HG02884 (cell line): Measurements from ENCODE around the gene MCMBP.

ENCODE experiments used
- ATAC-seq: cut with Tn5 transposase; IDR thresholded peaks from one replicate; pipeline ENCODE4 v1.9.1; 2021; ENCODE audit warnings: mild to moderate bottlenecking, moderate library complexity; ENCODE audit not compliant: unreplicated experiment

Gene MCMBP

GRCh38 chr10:119784340-119785067, 88.1 kb downstream of the MCMBP start:
- peak; percentile 81 for ATAC-seq

GRCh38 chr10:119783665-119784027, 89.0 kb downstream of the MCMBP start:
- ATAC-seq: no peak

GRCh38 chr10:119782981-119783664, 89.5 kb downstream of the MCMBP start:
- ATAC-seq: no peak

GRCh38 chr10:119781498-119781897, 91.1 kb downstream of the MCMBP start:
- ATAC-seq: no peak

GRCh38 chr10:119780879-119781480, 91.7 kb downstream of the MCMBP start:
- no peak for ATAC-seq
